Fibroblast of the aortic adventitia (primary cell): Measurements from ENCODE around the gene COPB2. TPM values are rescaled to one million over a fixed set of nuclear protein-coding genes. Genes with fewer than 3 reads are reported as not detected.
A peak's percentile ranks its signal among the peaks of the same experiment; 100 is the strongest.
"Not testable (repeated sequence)": the region's sequence is repeated elsewhere in the genome, so short reads cannot be mapped to it uniquely, and the experiment has no call there.

Source experiments
- DNase-seq: peaks from one replicate; pipeline ENCODE4 v3.0.0-alpha.2; 2010; ENCODE audit warnings: low read depth
- H3K4me3 ChIP-seq: 2 replicates; pipeline ENCODE4 v1.5.1; 2011; ENCODE audit warnings: low read depth, mild to moderate bottlenecking, control low read depth, low read length, moderate library complexity
- total RNA-seq: library from RNA; depleted of rRNA; stranded (reverse); fragments of >200 nt; gene quantifications from 2 replicates; pipeline ENCODE4 v1.2.3, GENCODE V29; 2012; ENCODE audit warnings: low replicate concordance
- TF ChIP-seq, protein P1 (sequence below): IDR thresholded peaks from 2 replicates; pipeline ENCODE4 v1.5.1; 2011; ENCODE audit warnings: mild to moderate bottlenecking, low read length, control low read depth, inconsistent platforms; ENCODE audit not compliant: insufficient read depth

The COPB2 gene
- total RNA-seq, 1 donor = 173 TPM

DNA sequence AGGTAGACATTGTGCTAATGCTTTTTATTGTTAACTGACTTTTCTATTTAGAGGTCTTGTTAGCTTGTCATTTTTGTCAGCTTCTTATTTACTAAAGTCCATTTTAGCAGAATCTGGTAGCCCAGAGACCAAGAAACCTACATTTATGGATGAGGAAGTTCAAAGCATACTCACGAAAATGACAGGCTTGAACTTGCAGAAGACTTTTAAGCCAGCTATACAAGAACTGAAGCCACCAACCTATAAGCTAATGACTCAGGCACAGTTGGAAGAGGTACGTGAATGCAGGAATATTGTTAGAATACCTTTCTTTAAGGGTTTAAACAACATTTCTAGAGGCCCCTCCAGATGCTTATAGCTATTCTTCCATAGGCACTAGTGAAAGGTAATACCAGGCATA lies 42.7 kb downstream of the COPB2 start:
- no peak overlapping the region for H3K4me3 ChIP-seq
- no peak for DNase-seq
- TF ChIP-seq, protein P1, sequence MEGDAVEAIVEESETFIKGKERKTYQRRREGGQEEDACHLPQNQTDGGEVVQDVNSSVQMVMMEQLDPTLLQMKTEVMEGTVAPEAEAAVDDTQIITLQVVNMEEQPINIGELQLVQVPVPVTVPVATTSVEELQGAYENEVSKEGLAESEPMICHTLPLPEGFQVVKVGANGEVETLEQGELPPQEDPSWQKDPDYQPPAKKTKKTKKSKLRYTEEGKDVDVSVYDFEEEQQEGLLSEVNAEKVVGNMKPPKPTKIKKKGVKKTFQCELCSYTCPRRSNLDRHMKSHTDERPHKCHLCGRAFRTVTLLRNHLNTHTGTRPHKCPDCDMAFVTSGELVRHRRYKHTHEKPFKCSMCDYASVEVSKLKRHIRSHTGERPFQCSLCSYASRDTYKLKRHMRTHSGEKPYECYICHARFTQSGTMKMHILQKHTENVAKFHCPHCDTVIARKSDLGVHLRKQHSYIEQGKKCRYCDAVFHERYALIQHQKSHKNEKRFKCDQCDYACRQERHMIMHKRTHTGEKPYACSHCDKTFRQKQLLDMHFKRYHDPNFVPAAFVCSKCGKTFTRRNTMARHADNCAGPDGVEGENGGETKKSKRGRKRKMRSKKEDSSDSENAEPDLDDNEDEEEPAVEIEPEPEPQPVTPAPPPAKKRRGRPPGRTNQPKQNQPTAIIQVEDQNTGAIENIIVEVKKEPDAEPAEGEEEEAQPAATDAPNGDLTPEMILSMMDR = no peak

DNA sequence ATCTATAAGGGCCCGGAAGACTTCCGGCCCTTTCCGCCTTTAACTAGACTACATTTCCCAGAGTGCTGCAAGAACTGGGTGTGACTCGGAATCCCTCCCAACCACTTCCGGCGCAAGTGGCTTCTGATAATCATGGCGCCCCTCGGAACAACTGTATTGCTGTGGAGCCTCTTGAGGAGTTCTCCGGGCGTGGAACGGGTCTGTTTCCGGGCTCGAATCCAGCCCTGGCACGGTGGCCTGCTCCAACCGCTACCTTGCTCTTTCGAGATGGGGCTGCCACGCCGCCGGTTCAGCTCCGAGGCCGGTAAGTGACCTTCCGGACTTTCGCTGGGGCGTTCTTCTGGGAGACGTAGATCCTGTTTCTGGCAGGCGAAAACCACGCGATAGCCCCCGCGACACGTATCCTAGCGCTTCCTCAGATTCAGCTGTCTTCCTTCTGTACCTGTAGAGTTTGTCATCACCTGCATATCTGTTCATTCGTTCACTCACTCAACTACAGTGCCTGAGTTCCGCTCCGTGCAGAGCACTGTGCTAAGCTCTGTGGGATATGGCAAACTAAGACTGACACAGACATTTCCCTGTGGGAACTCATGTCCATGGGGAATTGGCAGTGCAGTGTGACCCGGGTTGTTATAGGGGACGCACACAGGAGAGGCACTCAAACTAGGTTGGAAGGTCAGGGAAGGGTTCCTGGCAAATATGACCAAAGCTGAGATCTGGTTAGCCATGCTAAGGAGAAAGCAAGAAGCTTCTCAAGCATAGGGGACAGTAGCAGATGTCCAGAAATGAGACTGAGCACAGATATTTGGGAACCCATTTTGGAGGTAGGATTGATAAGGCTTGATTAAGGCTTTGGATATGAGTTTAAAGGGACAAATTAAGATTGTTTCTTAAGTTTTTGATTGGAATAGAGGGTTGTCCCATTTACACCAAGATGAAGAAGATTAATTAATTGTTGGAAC lies 45.3 kb downstream of the COPB2 start, which contains the start of gene MRPS22:
TSS of gene MRPS22 (plus strand) at position 126 of the 962 bp plus-strand sequence. CDS start at position 133, 7 bp downstream.
- peak; percentile 91 for DNase-seq
- peak within 1 kb of the TSS; percentile 84 for H3K4me3 ChIP-seq
- TF ChIP-seq, protein P1 = no peak

DNA sequence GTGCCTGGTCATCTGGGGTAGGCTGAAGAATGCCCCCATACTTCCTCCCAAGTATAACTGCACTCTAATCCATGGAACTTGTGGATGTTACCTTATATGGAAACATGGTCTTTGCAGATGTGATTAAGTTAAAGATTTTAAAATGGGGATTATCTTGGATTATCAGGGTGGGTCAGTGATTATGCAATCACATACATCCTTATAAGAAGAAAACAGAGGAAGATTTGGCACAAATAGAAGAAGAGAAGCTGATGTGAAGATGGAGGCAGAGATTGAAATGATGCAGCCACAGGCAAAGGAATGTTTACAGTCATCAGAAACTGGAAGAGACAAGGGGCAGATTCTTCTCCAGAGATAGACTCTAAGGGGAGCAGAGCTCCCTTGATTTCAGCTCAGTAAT lies 47.4 kb downstream of the COPB2 start:
- TF ChIP-seq, protein P1 = no peak
- DNase-seq = no peak
- no peak overlapping the region for H3K4me3 ChIP-seq

DNA sequence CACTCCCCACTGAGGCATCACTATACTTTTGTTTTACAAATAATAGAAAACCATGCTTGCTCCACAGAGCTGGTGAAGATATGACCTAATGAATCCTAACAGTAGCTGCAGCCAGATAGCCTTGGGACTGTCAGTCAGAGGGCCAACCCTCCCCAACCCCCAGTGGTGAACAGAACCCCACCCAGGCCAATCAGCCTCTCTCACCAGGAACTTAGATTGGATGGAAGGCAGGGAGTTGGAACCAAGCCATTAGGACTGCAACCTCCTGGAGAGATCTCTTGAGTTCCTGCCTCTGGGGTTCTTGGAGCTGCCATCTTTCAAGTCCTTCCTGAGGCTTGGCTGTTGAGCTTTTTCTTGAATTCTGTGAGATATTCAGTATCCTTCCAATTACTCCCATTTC lies 48.7 kb downstream of the COPB2 start:
- no peak for DNase-seq
- H3K4me3 ChIP-seq = no peak overlapping the region
- TF ChIP-seq, protein P1 = no peak

DNA sequence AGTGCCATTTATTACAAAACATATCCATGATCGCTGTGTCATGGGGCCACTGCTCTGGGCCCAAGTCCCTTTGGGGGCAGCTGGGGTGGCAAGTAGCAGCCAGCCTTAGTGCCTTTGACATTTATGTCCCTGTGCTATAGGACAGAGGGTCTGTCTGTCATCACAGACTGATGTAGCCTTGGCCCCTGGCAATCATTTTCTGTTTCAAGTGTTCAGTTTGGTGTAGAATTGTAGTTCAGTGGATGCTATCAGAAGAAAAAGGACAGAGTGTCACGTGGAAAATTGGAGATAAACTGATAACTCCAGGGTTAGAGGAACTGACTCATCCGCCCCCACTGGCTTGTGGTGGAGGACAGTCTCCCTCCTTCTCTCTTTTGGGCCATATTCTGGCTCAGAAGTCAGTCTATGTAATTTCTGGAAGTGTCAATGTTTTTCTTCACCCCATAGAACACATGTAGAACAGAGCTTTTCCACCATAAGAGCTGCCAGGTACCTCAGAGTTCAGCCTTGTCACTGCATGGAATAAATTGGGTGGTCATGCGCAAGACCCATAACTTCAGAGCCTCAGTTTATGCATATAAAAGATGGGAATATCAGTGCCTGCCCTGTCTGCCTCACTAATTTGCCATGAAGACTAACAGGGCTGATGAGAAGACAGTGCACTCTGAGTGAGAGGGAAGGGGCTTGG lies 50.1 kb downstream of the COPB2 start:
- peak; percentile 20 for DNase-seq
- H3K4me3 ChIP-seq = no peak overlapping the region
- TF ChIP-seq, protein P1 = no peak

DNA sequence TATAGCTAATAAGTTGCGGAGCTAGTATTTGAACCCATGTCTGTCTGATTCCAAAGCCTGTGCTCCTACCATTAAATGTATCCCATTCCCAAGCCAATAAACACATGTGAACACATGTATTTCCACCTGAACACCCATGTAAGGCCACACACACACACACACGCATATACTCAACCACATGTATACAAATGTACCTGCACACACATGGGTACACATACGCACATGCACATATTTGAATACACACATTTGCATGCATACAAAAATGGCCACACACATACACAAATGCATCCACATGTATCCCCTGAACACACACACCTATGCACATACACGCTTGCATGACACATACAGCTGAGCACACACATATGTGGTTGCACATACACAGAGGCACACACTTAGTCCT lies 51.0 kb downstream of the COPB2 start:
- H3K4me3 ChIP-seq = no peak overlapping the region
- TF ChIP-seq, protein P1 = no peak
- DNase-seq = no peak

DNA sequence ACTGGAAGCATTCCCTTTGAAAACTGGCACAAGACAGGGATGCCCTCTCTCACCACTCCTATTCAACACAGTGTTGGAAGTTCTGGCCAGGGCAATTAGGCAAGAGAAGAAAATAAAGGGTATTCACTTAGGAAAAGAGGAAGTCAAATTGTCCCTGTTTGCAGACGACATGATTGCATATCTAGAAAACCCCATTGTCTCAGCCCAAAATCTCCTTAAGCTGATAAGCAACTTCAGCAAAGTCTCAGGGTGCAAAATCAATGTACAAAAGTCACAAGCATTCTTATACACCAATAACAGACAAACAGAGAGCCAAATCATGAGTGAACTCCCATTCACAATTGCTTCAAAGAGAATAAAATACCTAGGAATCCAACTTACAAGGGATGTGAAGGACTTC lies 54.8 kb downstream of the COPB2 start:
- H3K4me3 ChIP-seq, DNase-seq: not testable (repeated sequence)
